GM21423 (cell line): ENCODE measurements around the gene C4BPB.

Experiments used
- ATAC-seq: cut with Tn5 transposase; IDR thresholded peaks from one replicate; pipeline ENCODE4 v1.9.1; 2021; ENCODE audit warnings: mild to moderate bottlenecking, moderate library complexity; ENCODE audit not compliant: unreplicated experiment

The C4BPB gene

GRCh38 chr1:207084232-207084631, 4.4 kb upstream of the C4BPB start:
- ATAC-seq, result no peak

GRCh38 chr1:207084701-207085180, 3.9 kb upstream of the C4BPB start:
- ATAC-seq, result no peak

- ATAC-seq, result no peak
Measured at GRCh38 chr1:207085887-207086286, 2.8 kb upstream of the C4BPB start.

- no peak for ATAC-seq
Measured at GRCh38 chr1:207088161-207088560, 499 bp upstream of the C4BPB start.

GRCh38 chr1:207089627-207090355, 1.1 kb downstream of the C4BPB start:
- ATAC-seq, result no peak

- ATAC-seq, result no peak
Measured at GRCh38 chr1:207091200-207091908, 2.7 kb downstream of the C4BPB start.

GRCh38 chr1:207093944-207094343, 5.3 kb downstream of the C4BPB start:
- ATAC-seq, result no peak

- ATAC-seq, result peak; percentile 74
Measured at GRCh38 chr1:207097871-207098324, 9.2 kb downstream of the C4BPB start.

GRCh38 chr1:207101720-207102119, 13.1 kb downstream of the C4BPB start:
- ATAC-seq, result no peak

GRCh38 chr1:207102146-207102545, 13.5 kb downstream of the C4BPB start:
- ATAC-seq, result no peak

GRCh38 chr1:207102659-207103058, 14.0 kb downstream of the C4BPB start:
- ATAC-seq, result no peak

GRCh38 chr1:207103892-207104373, 15.3 kb downstream of the C4BPB start, which contains the start of gene C4BPA:
Gene C4BPA (plus strand): TSS chr1:207104233. CDS start chr1:207113026, 8,793 bp downstream.
- no peak for ATAC-seq

- ATAC-seq, result no peak
Measured at GRCh38 chr1:207109004-207109403, 20.3 kb downstream of the C4BPB start.

- no peak for ATAC-seq
Measured at GRCh38 chr1:207112616-207113296, 24.1 kb downstream of the C4BPB start.

GRCh38 chr1:207115269-207115668, 26.6 kb downstream of the C4BPB start:
- no peak for ATAC-seq

- ATAC-seq, result no peak
Measured at GRCh38 chr1:207124389-207124788, 35.7 kb downstream of the C4BPB start.

GRCh38 chr1:207128336-207128921, 39.8 kb downstream of the C4BPB start:
- ATAC-seq, result no peak

GRCh38 chr1:207129053-207129452, 40.4 kb downstream of the C4BPB start:
- no peak for ATAC-seq

- no peak for ATAC-seq
Measured at GRCh38 chr1:207130252-207131036, 41.8 kb downstream of the C4BPB start.

GRCh38 chr1:207131163-207131562, 42.5 kb downstream of the C4BPB start:
- ATAC-seq, result no peak
